Measurements from ENCODE around the gene KIF5C.

Gene KIF5C

DNA sequence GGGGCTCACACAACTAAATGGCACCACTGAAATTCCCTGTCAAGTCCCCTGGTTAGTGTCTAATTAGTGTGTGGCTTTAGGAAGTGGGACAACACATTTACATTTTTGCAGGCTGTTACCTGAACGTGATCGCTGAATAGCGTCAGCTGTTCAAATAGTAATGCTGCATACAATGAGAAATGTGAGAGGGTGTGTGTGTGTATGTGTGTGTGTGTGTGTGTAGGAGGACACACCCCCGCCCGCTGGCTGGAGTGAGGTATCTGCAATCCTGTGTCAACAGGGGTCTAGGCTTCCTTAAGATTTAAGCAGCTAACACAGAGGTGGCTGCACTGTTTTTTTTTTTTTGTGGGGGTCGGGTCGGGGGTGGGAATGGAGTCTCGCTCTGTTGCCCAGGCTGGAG lies 158.7 kb downstream of the KIF5C start:
- no peak for DNase-seq (ENCODE audit: extremely low spot score)
- TF ChIP-seq, protein P1, sequence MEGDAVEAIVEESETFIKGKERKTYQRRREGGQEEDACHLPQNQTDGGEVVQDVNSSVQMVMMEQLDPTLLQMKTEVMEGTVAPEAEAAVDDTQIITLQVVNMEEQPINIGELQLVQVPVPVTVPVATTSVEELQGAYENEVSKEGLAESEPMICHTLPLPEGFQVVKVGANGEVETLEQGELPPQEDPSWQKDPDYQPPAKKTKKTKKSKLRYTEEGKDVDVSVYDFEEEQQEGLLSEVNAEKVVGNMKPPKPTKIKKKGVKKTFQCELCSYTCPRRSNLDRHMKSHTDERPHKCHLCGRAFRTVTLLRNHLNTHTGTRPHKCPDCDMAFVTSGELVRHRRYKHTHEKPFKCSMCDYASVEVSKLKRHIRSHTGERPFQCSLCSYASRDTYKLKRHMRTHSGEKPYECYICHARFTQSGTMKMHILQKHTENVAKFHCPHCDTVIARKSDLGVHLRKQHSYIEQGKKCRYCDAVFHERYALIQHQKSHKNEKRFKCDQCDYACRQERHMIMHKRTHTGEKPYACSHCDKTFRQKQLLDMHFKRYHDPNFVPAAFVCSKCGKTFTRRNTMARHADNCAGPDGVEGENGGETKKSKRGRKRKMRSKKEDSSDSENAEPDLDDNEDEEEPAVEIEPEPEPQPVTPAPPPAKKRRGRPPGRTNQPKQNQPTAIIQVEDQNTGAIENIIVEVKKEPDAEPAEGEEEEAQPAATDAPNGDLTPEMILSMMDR (IDR thresholded peaks at IDR 0.05; ENCODE audit: control extremely low read depth, extremely low read depth, low read depth, missing control alignments), result no peak
- CTCF ChIA-PET, result interaction anchor here (1.5 to 19.2 kb wide), 3 partner anchors 9 to 528 kb away, joined by 4 to 259 read pairs (median 4); no protein-coding TSS in a partner anchor
- POLR2A ChIA-PET, result no interaction called here

- TF ChIP-seq, protein P1 (IDR thresholded peaks at IDR 0.05; ENCODE audit: control extremely low read depth, extremely low read depth, low read depth, missing control alignments), result no peak
- DNase-seq (ENCODE audit: extremely low spot score), result no peak
- ChIA-PET CTCF (interaction anchor here (1.4 to 19.2 kb wide), 4 partner anchors 10 to 527 kb away, joined by 4 to 259 read pairs (median 4); no protein-coding TSS in a partner anchor), POLR2A (no interaction called here)
Measured at GRCh38 chr2:149034406-149034805, 159.4 kb downstream of the KIF5C start.

DNA sequence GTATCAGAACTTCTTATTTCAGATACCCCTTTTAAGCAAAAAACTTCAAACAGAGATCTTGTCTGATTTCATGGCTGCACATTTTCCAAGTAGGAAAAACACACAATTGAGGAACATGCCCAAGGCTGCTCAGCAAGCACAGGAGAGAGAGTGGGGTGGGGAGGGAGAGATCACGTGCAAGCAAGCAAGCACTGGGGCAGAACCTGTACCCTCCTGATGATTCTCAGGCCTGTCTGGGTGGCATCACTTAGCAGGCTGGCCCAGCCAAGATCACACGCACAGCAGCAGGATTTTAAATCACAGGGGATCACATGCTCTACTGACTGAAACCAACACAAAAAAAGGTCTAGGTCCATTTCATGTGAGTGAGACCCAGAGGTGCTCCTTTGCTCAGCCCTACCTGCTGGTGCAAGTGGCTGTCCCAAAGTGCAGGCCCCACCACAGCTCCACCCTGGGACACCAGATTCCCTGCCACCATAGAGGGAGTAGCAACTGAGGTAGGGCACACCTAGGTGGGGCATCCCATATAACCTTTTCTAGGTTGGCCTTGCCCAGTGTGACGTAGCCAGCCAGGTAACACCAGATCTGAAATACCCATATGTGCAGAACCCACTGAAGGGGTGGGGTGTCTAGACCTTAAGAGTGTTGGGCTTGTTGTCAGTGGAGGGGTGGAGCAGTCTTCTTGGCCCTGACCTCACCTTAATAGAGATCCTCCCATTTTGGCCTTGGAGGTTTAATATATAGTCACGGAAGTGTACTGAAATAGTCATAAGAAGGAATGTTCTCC lies 161.7 kb downstream of the KIF5C start:
- DNase-seq (ENCODE audit: extremely low spot score), result no peak
- POLR2A ChIA-PET, result no interaction called here
- CTCF ChIA-PET, result interaction anchor here (19.2 kb wide), 1 partner anchor 20 kb away, joined by 259 read pairs; no protein-coding TSS in a partner anchor
- TF ChIP-seq, protein P1 (IDR thresholded peaks at IDR 0.05; ENCODE audit: control extremely low read depth, extremely low read depth, low read depth, missing control alignments), result no peak

DNA sequence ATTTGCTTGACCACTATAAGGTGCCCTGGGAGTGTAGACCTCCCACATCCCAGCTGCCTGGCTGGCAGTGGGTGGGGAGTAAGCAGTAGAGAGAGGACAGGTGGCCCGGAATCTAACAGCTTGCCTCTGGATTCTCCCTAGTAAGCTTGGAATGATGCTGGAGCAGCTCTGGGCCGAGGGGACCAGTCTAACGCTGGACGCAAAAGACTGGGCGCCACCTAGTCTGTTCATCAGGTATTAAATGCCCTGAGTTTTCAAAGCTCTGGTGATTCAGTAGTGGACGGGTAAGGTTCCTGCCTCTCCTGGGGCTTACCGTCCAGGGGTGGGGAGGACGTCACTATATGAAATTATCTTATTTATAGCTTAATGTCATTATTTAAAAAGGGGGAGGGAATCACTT lies 162.8 kb downstream of the KIF5C start:
- POLR2A ChIA-PET, result no interaction called here
- CTCF ChIA-PET, result interaction anchor here (0.7 to 19.2 kb wide), 4 partner anchors 9 to 524 kb away, joined by 3 to 259 read pairs (median 4); no protein-coding TSS in a partner anchor
- no peak for DNase-seq (ENCODE audit: extremely low spot score)
- TF ChIP-seq, protein P1 (IDR thresholded peaks at IDR 0.05; ENCODE audit: control extremely low read depth, extremely low read depth, low read depth, missing control alignments), result no peak

DNA sequence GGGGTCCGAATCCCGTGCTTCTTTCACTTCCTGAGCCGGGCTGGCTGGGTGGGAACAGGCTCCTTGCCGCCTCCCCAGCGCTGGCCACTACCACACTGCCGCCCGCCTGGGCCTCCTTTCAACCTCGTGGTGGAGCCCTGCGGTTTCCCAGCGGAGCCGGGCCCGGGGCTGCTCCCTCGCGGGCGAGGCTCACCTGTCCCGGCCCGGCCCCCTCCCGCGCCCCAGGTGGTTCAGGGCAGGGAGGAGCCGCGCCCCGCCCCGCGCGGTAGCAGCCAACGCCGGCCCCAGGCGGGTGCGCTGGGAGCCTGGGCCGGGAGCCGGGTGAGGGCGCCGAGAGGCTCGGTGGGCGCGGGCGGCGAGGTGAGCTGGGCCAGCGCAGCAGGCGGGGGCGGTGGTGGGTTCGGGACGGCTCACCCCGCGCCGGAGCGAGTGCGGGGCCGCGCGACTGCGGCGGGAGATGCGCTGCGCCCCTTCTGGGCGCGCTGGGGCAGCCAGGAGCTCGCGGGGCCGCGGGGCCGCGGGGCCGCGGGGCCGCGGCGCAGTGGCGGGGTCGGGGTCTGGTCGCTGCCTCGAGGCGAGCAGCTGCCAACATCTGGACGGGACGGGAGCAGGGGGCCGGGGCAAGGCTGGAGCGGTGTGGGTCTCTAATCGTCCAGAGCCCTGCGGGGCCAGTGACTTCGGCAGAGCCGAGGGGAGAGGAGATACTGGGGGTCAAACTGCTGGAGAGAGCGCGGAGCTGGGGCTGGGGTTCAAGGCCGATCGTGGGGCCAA lies 163.6 kb downstream of the KIF5C start, which contains the start of gene LYPD6B:
Gene LYPD6B, plus strand, starts transcription at position 258 of the 771 bp plus-strand sequence. CDS start 92,250 bp downstream, outside the sequence.
- ChIA-PET CTCF (interaction anchor here (0.7 to 19.2 kb wide), 8 partner anchors 10 to 523 kb away, joined by 3 to 259 read pairs (median 6); no protein-coding TSS in a partner anchor), POLR2A (interaction anchor here (0.6 kb wide), 1 partner anchor 18 kb away, joined by 6 read pairs; no protein-coding TSS in a partner anchor)
- TF ChIP-seq, protein P1 (IDR thresholded peaks at IDR 0.05; ENCODE audit: control extremely low read depth, extremely low read depth, low read depth, missing control alignments), result peak; percentile 25
- DNase-seq (ENCODE audit: extremely low spot score), result peak; percentile 41

DNA sequence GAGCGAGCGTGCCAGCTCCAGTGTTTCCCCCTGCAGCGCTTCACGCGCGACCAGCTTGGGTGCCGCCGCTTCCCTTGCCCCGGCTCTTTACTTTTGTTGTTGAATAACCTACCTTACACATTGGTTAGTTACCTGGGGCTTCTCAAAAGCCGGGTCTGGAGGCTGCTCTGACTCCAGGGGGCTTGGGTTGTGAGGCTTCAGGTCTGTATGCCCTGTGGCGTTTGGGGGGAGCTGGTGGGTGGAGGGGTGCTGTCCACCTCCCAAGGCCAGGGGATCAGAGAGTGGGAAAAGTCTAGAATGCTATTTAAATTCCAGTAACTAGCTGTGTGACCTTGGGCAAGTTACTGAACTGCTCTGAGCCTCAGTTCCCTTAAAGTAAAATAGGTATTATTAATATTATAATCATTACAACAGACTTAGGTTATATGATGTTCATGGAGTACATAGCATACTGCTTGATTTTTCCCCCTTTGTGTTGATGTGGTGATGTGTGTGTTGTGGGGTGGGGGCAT lies 164.2 kb downstream of the KIF5C start:
- POLR2A ChIA-PET, result no interaction called here

More for the DNA sequence above, 164.2 kb downstream of the KIF5C start:
- CTCF ChIA-PET, result interaction anchor here (0.8 to 19.2 kb wide), 7 partner anchors 10 to 522 kb away, joined by 3 to 259 read pairs (median 6); no protein-coding TSS in a partner anchor
- DNase-seq (ENCODE audit: extremely low spot score), result no peak
- TF ChIP-seq, protein P1 (IDR thresholded peaks at IDR 0.05; ENCODE audit: control extremely low read depth, extremely low read depth, low read depth, missing control alignments), result no peak
